Panc1 (cell line): ENCODE measurements around the gene CACNA2D3. TPM values are rescaled to one million over a fixed set of nuclear protein-coding genes. Genes with fewer than 3 reads are reported as not detected.

Source experiments
- ATAC-seq: fragments of 200-7000 bp; cut with Tn5 transposase; 2 replicates; pipeline ENCODE4 v1.9.1; 2020; ENCODE audit warnings: mild to moderate bottlenecking, moderate library complexity
- BruUV-seq: library from RNA; stranded (reverse); fragments of 400-500 nt; replicated peaks from 2 replicates; lab custom pipeline; 2021; lab: Mats Ljungman, UMichigan
- CTCF ChIA-PET: fragments of 300-600 bp; sonication (Branson Sonifier 250); formaldehyde crosslinking; loops from one replicate; lab custom pipeline; 2022; ENCODE audit warnings: antibody characterized with exemption; lab: Charles Lee
- POLR2A ChIA-PET: fragments of 300-600 bp; sonication (Branson Sonifier 250); formaldehyde crosslinking; loops from one replicate; lab custom pipeline; 2022; ENCODE audit warnings: antibody characterized with exemption; lab: Charles Lee
- DNase-seq: peaks from one replicate; pipeline ENCODE4 v3.0.0-alpha.2; 2010; ENCODE audit warnings: low read depth, low spot score
- H3K27ac ChIP-seq: 2 replicates; pipeline ENCODE4 v1.5.1; 2011; ENCODE audit warnings: mild to moderate bottlenecking, low read length, inconsistent platforms
- H3K27me3 ChIP-seq: fragments of 200-500 bp; sonication (Bioruptor generic); 2 replicates; pipeline ENCODE4 v1.6.0; 2014; ENCODE audit warnings: low read length, inconsistent platforms; ENCODE audit not compliant: control insufficient read depth, insufficient read depth
- H3K36me3 ChIP-seq: fragments of 200-500 bp; sonication (Bioruptor generic); 2 replicates; pipeline ENCODE4 v1.5.1; 2014; ENCODE audit warnings: inconsistent platforms, mild to moderate bottlenecking, low read length, moderate library complexity; ENCODE audit not compliant: control insufficient read depth, insufficient read depth
- H3K4me1 ChIP-seq: 2 replicates; pipeline ENCODE4 v1.5.1; 2011; ENCODE audit warnings: inconsistent platforms, mild to moderate bottlenecking, low read length, moderate library complexity; ENCODE audit not compliant: control insufficient read depth, insufficient read depth
- H3K4me3 ChIP-seq, 2 experiments: 2 replicates each; pipeline ENCODE4 v1.5.1; 2011 to 2012; ENCODE audit warnings: low read depth in 2 of 2, low read length in 2 of 2, mild to moderate bottlenecking in 2 of 2, inconsistent platforms in 1 of 2, moderate library complexity in 1 of 2
- H3K9me3 ChIP-seq: fragments of 200-500 bp; sonication (Bioruptor generic); 2 replicates; pipeline ENCODE4 v1.5.1; 2014; ENCODE audit warnings: low read depth, mild to moderate bottlenecking, inconsistent platforms, low read length, moderate library complexity; ENCODE audit not compliant: control insufficient read depth, insufficient read depth
- CTCF ChIP-seq: fragments of 450-650 bp; IDR thresholded peaks from 2 replicates; pipeline ENCODE4 v1.5.1; 2017; ENCODE audit warnings: mild to moderate bottlenecking
- POLR2AphosphoS5 ChIP-seq: IDR thresholded peaks from 2 replicates; pipeline ENCODE4 v1.6.1; 2012; ENCODE audit warnings: mild to moderate bottlenecking, low read depth, low read length, moderate library complexity
- REST ChIP-seq, 2 experiments: IDR thresholded peaks; 2 replicates each; pipeline ENCODE4 v1.6.1; 2011 to 2012; ENCODE audit warnings: low read depth in 2 of 2, control low read depth in 1 of 2, low read length in 1 of 2, mild to moderate bottlenecking in 1 of 2, moderate library complexity in 1 of 2; ENCODE audit not compliant: insufficient read depth in 1 of 2
- SIN3A ChIP-seq: IDR thresholded peaks from 2 replicates; pipeline ENCODE4 v1.6.1; 2012; ENCODE audit warnings: low read depth, mild to moderate bottlenecking, low read length, moderate library complexity, borderline replicate concordance; ENCODE audit not compliant: insufficient read depth
- TCF7L2 ChIP-seq: IDR thresholded peaks from 2 replicates; pipeline ENCODE4 v1.6.1; 2011; ENCODE audit warnings: mild to moderate bottlenecking, low read depth, low read length, inconsistent platforms
- in situ Hi-C: cut with HindIII; loops from 2 replicates; pipeline ENCODE4 v1.10.0; 2016; ENCODE audit warnings: low sequenced_read_pairs, low pct_unique_long_range_greater_than_20kb
- intact Hi-C: fragments of 100-400 bp; cut with micrococcal nuclease; formaldehyde crosslinking; loops from one replicate; pipeline ENCODE4 v1.10.0; 2022; ENCODE audit not compliant: unreplicated experiment
- total RNA-seq: library from RNA; stranded (reverse); gene quantifications from one replicate; pipeline ENCODE4 v1.2.1, GENCODE V29; 2021; ENCODE audit not compliant: unreplicated experiment

The CACNA2D3 gene
- total RNA-seq, 1 experiment from 2014 or later = 0.41 TPM

- BruUV-seq = no TSS peak
- Histone ChIP-seq H3K27ac (no peak overlapping the region), H3K36me3 (no peaks in the 10 kb centered on the region), H3K4me1 (no peaks in the 10 kb centered on the region), H3K27me3 (no peaks in the 10 kb centered on the region; the same call in 1 of the 2 replicates), H3K9me3 (no peaks in the 10 kb centered on the region), H3K4me3 (no peak overlapping the region)
- no peak for TF ChIP-seq POLR2AphosphoS5
- TF ChIP-seq REST (IDR thresholded peaks at IDR 0.05; ENCODE audit: insufficient read depth in 1 of 2, low read depth in 2 of 2, low read length in 1 of 2) = no peak
- TF ChIP-seq TCF7L2 = no peak
- TF ChIP-seq CTCF = no peak
- TF ChIP-seq SIN3A = no peak
- no peak for DNase-seq
- ChIA-PET CTCF (no interaction called here), POLR2A (no interaction called here)
- in situ Hi-C loops = no loop called here
- no peak for ATAC-seq
- intact Hi-C loops = no loop called here
Measured at GRCh38 chr3:54132685-54133084, 10.3 kb downstream of the CACNA2D3 start.

GRCh38 chr3:54133196-54133595 is 10.8 kb downstream of the CACNA2D3 start:
- Histone ChIP-seq H3K36me3 (no peaks in the 10 kb centered on the region), H3K27ac (no peak overlapping the region), H3K4me1 (no peaks in the 10 kb centered on the region), H3K27me3 (no peaks in the 10 kb centered on the region), H3K9me3 (no peaks in the 10 kb centered on the region), H3K4me3 (no peak overlapping the region)
- intact Hi-C loops (no loop called here), in situ Hi-C loops (no loop called here)
- CTCF ChIA-PET = no interaction called here
- no TSS peak for BruUV-seq
- ATAC-seq = no peak
- DNase-seq = no peak
- TF ChIP-seq POLR2AphosphoS5 = no peak
- no peak for TF ChIP-seq SIN3A
- no peak for TF ChIP-seq CTCF
- no peak for TF ChIP-seq TCF7L2
- no peak for TF ChIP-seq REST (IDR thresholded peaks at IDR 0.05; ENCODE audit: insufficient read depth in 1 of 2, low read depth in 2 of 2, low read length in 1 of 2)
- POLR2A ChIA-PET = no interaction called here
